Progenitor cell of endocrine pancreas (in vitro differentiated cells): ENCODE measurements around the gene RPL10A. TPM values are rescaled to one million over a fixed set of nuclear protein-coding genes. Genes with fewer than 3 reads are reported as not detected.

Experiments used
- DNase-seq: peaks from one replicate; pipeline ENCODE4 v3.0.0; 2021; ENCODE audit warnings: low spot score; ENCODE audit not compliant: unreplicated experiment
- H3K27ac Mint-ChIP-seq: 2 replicates; pipeline ENCODE4 v1.8.0; 2021; ENCODE audit warnings: mild to moderate bottlenecking, moderate library complexity, mixed read lengths
- H3K27me3 Mint-ChIP-seq: 2 replicates; pipeline ENCODE4 v1.8.0; 2021; ENCODE audit warnings: mixed read lengths
- H3K36me3 Mint-ChIP-seq: 2 replicates; pipeline ENCODE4 v1.8.0; 2022; ENCODE audit warnings: mixed read lengths; ENCODE audit not compliant: insufficient read depth
- H3K4me1 Mint-ChIP-seq: 2 replicates; pipeline ENCODE4 v1.8.0; 2021; ENCODE audit warnings: low read depth, mixed read lengths
- H3K4me3 Mint-ChIP-seq: 2 replicates; pipeline ENCODE4 v1.8.0; 2021; ENCODE audit warnings: low read depth, mild to moderate bottlenecking, moderate library complexity, mixed read lengths
- H3K9me3 Mint-ChIP-seq: 2 replicates; pipeline ENCODE4 v1.8.0; 2021; ENCODE audit warnings: low read depth, mixed read lengths
- CTCF ChIP-seq: fragments of 200-600 bp; sonication (generic); IDR thresholded peaks from one replicate; pipeline ENCODE4 v1.5.0; 2021; ENCODE audit warnings: antibody characterized with exemption, mild to moderate bottlenecking; ENCODE audit not compliant: unreplicated experiment
- total RNA-seq: library from RNA; stranded (reverse); gene quantifications from 2 replicates; pipeline ENCODE4 v1.2.1, GENCODE V29; 2021

Gene RPL10A
- total RNA-seq, 1 donor from 2014 or later, result 1,416 TPM

- Mint-ChIP-seq H3K9me3 (no peaks in the 10 kb centered on the region), H3K36me3 (no peaks in the 10 kb centered on the region), H3K4me1 (no peaks in the 10 kb centered on the region), H3K4me3 (no peak overlapping the region), H3K27me3 (no peaks in the 10 kb centered on the region), H3K27ac (no peak overlapping the region)
- no peak for TF ChIP-seq CTCF
- no peak for DNase-seq
These were observed 26.6 kb upstream of the RPL10A start for GRCh38 chr6:35441642-35442041.

GRCh38 chr6:35442693-35443092 lies 25.5 kb upstream of the RPL10A start:
- Mint-ChIP-seq H3K9me3 (no peaks in the 10 kb centered on the region), H3K4me3 (no peak overlapping the region), H3K4me1 (no peaks in the 10 kb centered on the region), H3K27ac (no peak overlapping the region), H3K36me3 (no peaks in the 10 kb centered on the region), H3K27me3 (no peaks in the 10 kb centered on the region)
- no peak for DNase-seq
- no peak for TF ChIP-seq CTCF

DNA sequence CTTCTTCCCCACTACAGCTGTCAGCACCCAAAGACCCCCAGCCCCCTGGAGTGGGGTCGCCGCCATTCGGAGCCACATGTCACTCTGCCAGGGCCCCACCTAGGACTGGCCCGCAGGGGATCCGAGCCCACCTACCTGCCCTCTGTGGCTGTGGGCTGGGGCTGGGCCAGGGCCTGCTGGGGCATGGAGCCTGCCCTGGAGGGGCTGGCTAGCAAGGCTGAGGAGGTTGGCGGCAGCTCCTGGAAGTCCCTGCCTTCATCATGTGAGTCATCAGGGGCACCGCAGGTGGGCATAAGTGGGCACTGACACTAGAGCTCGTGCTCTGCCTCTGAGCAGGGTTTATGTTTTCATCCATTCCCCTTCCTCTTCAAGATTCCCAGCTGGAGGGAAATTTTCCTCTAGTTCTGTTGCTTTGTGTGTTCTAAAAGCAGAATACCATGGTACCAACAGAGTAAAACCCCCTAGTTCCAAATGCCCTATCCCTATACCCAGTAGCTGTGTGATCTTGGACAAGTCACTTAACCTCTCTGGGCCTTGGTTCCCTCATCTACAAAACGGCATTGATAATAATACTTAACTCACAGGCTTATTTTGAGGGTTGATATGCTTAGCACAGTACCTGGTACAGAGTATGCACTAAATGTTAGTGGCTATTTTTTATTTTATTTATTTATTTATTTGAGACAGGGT lies 24.7 kb upstream of the RPL10A start:
- no peaks in the 10 kb centered on the region for H3K9me3 Mint-ChIP-seq
- no peak overlapping the region for H3K4me3 Mint-ChIP-seq
- no peak for TF ChIP-seq CTCF
- H3K27me3 Mint-ChIP-seq, result no peaks in the 10 kb centered on the region
- H3K4me1 Mint-ChIP-seq, result no peaks in the 10 kb centered on the region
- no peak overlapping the region for H3K27ac Mint-ChIP-seq
- no peak for DNase-seq
- no peaks in the 10 kb centered on the region for H3K36me3 Mint-ChIP-seq

DNA sequence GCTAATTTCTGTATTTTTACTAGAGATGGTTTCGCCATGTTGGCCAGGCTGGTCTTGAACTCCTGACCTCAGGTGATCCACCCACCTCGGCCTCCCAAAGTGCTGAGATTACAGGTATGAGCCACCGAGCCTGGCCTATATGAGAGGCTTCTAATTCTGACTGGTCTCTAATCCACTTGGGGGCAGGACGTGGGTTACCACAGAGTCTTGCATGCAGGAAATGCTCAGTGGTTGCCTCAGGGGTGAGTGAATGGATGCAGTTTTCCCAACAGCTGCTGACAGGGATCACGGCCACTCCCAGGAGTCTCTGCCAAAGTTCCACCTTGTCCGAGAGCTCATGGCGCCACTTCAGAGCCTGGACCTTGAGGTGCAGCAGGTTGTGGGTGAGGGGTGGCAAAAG lies 22.5 kb upstream of the RPL10A start:
- Mint-ChIP-seq H3K27me3 (peaks cover 7% of the 10 kb centered on the region), H3K9me3 (no peaks in the 10 kb centered on the region), H3K4me3 (no peak overlapping the region), H3K27ac (no peak overlapping the region), H3K4me1 (no peaks in the 10 kb centered on the region), H3K36me3 (no peaks in the 10 kb centered on the region)
- no peak for DNase-seq
- no peak for TF ChIP-seq CTCF

DNA sequence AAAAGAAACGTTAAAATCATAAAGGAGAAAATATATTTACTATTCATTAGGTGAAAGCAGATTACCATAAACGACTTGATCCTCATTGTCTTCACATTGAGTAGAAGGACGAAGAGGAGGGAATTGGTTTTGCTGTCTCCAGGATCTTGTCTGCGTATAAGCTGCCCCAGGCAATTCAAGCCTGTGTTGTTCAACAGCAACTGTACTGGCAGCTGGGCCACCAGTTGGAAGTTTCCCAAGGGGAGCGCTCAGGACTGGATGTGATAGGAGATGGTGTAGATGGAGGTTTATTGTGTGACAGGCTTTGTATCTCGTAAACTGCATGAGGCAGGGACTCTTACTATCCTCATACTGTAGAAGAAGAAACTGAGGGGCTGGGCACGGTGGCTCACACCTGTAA lies 20.0 kb upstream of the RPL10A start:
- peaks cover 18% of the 10 kb centered on the region for H3K27me3 Mint-ChIP-seq
- no peak overlapping the region for H3K27ac Mint-ChIP-seq
- no peaks in the 10 kb centered on the region for H3K9me3 Mint-ChIP-seq
- no peaks in the 10 kb centered on the region for H3K36me3 Mint-ChIP-seq
- TF ChIP-seq CTCF, result no peak
- H3K4me1 Mint-ChIP-seq, result peaks cover 4% of the 10 kb centered on the region
- no peak overlapping the region for H3K4me3 Mint-ChIP-seq
- no peak for DNase-seq
